Measurements from ENCODE around the gene CGB5. TPM values are rescaled to one million over a fixed set of nuclear protein-coding genes. Genes with fewer than 3 reads are reported as not detected.

The CGB5 gene
- total RNA-seq, 1 donor from 2014 or later: not detected

- DNase-seq (ENCODE audit: extremely low spot score in 2 of 2): no peak
- intact Hi-C loops (cut with DNase I): no loop called here
- TF ChIP-seq POLR2AphosphoS5 (IDR thresholded peaks at IDR 0.05; ENCODE audit: insufficient read depth in 1 of 2, low read depth in 1 of 2): no peak
- TF ChIP-seq POLR2A (IDR thresholded peaks at IDR 0.05): no peak
- TF ChIP-seq CTCF (IDR thresholded peaks at IDR 0.05): no peak
- no peak overlapping the region for H3K4me3 ChIP-seq
- H3K27ac ChIP-seq: no peak overlapping the region
- peaks cover 26% of the 10 kb centered on the region for H3K4me1 ChIP-seq
- peaks cover 4 to 71% of the 10 kb centered on the region in 2 donors for H3K36me3 ChIP-seq
- H3K27me3 ChIP-seq: no peaks in the 10 kb centered on the region
- H3K9me3 ChIP-seq: no peaks in the 10 kb centered on the region
Observed at GRCh38 chr19:49091391-49092038, 47.9 kb downstream of the CGB5 start.

GRCh38 chr19:49092686-49093085, 49.0 kb downstream of the CGB5 start:
- no peaks in the 10 kb centered on the region for H3K27me3 ChIP-seq
- no peaks in the 10 kb centered on the region for H3K9me3 ChIP-seq
- H3K36me3 ChIP-seq: peaks cover 4 to 75% of the 10 kb centered on the region in 2 donors
- H3K27ac ChIP-seq: no peak overlapping the region
- intact Hi-C loops (cut with DNase I): no loop called here
- no peak for DNase-seq (ENCODE audit: extremely low spot score in 2 of 2)
- TF ChIP-seq POLR2A (IDR thresholded peaks at IDR 0.05) (no peak), POLR2AphosphoS5 (IDR thresholded peaks at IDR 0.05; ENCODE audit: insufficient read depth in 1 of 2, low read depth in 1 of 2) (no peak), CTCF (IDR thresholded peaks at IDR 0.05) (no peak)
- H3K4me1 ChIP-seq: peaks cover 14% of the 10 kb centered on the region
- H3K4me3 ChIP-seq: no peak overlapping the region

Small RNA genes lying within 50 kb of the gene (microRNA-seq; reads per million reads assigned to microRNA genes)
- not detected for gene MIR6798 (ENCODE audit: borderline number of aligned reads, borderline replicate concordance)

Small RNA genes lying within 50 kb of the gene (small RNA-seq; reads per million reads assigned to genes)
- not detected for gene MIR6798
- not detected for gene RN7SL708P

Other genes starting within 250 kb of the CGB5 start
- 41.5 TPM for gene BCAT2, start 232.8 kb upstream of the CGB5 start, total RNA-seq
- gene HSD17B14, start 207.4 kb upstream of the CGB5 start, total RNA-seq: 19.2 TPM
- gene PLEKHA4, start 175.2 kb upstream of the CGB5 start, total RNA-seq: 37.1 TPM
- 52.1 TPM for gene PPP1R15A, start 171.4 kb upstream of the CGB5 start, total RNA-seq
- gene TULP2, start 145.1 kb upstream of the CGB5 start, total RNA-seq: not detected
- 151 TPM for gene NUCB1, start 143.5 kb upstream of the CGB5 start, total RNA-seq
- not detected for gene DHDH, start 110.1 kb upstream of the CGB5 start, total RNA-seq
- 52.3 TPM for gene BAX, start 89.0 kb upstream of the CGB5 start, total RNA-seq
- 4,380 TPM for gene FTL, start 78.5 kb upstream of the CGB5 start, total RNA-seq
- gene GYS1, start 50.5 kb upstream of the CGB5 start, total RNA-seq: 32.2 TPM
- gene RUVBL2, start 50.0 kb upstream of the CGB5 start, total RNA-seq: 100 TPM
- not detected for gene LHB, start 26.8 kb upstream of the CGB5 start, total RNA-seq
- gene CGB3, start 19.5 kb upstream of the CGB5 start, total RNA-seq: not detected
- gene CGB2, start 12.0 kb upstream of the CGB5 start, total RNA-seq: not detected
- gene CGB1, start 7.0 kb upstream of the CGB5 start, total RNA-seq: not detected
- not detected for gene CGB8, start 5.3 kb downstream of the CGB5 start, total RNA-seq
- 0.98 TPM for gene CGB7, start 13.9 kb downstream of the CGB5 start, total RNA-seq
- gene NTF4, start 21.0 kb downstream of the CGB5 start, total RNA-seq: 6.1 TPM
- gene KCNA7, start 28.9 kb downstream of the CGB5 start, total RNA-seq: not detected
- gene SNRNP70, start 41.6 kb downstream of the CGB5 start, total RNA-seq: 380 TPM
- 23.8 TPM for gene LIN7B, start 70.5 kb downstream of the CGB5 start, total RNA-seq
- gene C19orf73, start 75.3 kb downstream of the CGB5 start, total RNA-seq: not detected
- gene PPFIA3, start 75.7 kb downstream of the CGB5 start, total RNA-seq: 4.7 TPM
- 0.25 TPM for gene HRC, start 111.5 kb downstream of the CGB5 start, total RNA-seq
- gene TRPM4, start 113.9 kb downstream of the CGB5 start, total RNA-seq: 22.8 TPM

Data from vagina (tissue), 2 donors.